ENCODE measurements around the gene PLB1.

The PLB1 gene

GRCh38 chr2:28606986-28607441 is 111.2 kb downstream of the PLB1 start:
- DNase-seq (no peak), ATAC-seq (no peak)
- no peak overlapping the region for H3K27ac Mint-ChIP-seq
- H3K4me3 Mint-ChIP-seq, result no peak overlapping the region
- peaks cover 38% of the 10 kb centered on the region for H3K4me1 Mint-ChIP-seq
- H3K27me3 Mint-ChIP-seq, result no peaks in the 10 kb centered on the region
- H3K9me3 Mint-ChIP-seq, result no peaks in the 10 kb centered on the region

- ATAC-seq (no peak), DNase-seq (no peak)
- Mint-ChIP-seq H3K27me3 (no peaks in the 10 kb centered on the region), H3K4me3 (no peak overlapping the region), H3K9me3 (no peaks in the 10 kb centered on the region), H3K27ac (no peak overlapping the region), H3K4me1 (peaks cover 41% of the 10 kb centered on the region)
These were observed 112.1 kb downstream of the PLB1 start for GRCh38 chr2:28607730-28608499.

GRCh38 chr2:28608500-28609424 is 112.9 kb downstream of the PLB1 start:
- Mint-ChIP-seq H3K27me3 (no peaks in the 10 kb centered on the region), H3K27ac (no peak overlapping the region), H3K9me3 (no peaks in the 10 kb centered on the region), H3K4me3 (no peak overlapping the region), H3K4me1 (peaks cover 39% of the 10 kb centered on the region)
- DNase-seq (no peak), ATAC-seq (no peak)

- H3K9me3 Mint-ChIP-seq, result no peaks in the 10 kb centered on the region
- H3K4me1 Mint-ChIP-seq, result peaks cover 33% of the 10 kb centered on the region
- H3K4me3 Mint-ChIP-seq, result peak overlapping the region in 1 of 2 donors; percentile 51
- peak overlapping the region in 1 of 2 donors; percentile 19 for H3K27ac Mint-ChIP-seq
- ATAC-seq (peak; percentile 79), DNase-seq (peak in 1 of 2 donors; percentile 58)
- no peaks in the 10 kb centered on the region for H3K27me3 Mint-ChIP-seq
These were observed 114.8 kb downstream of the PLB1 start for GRCh38 chr2:28610583-28611201.

- Mint-ChIP-seq H3K9me3 (no peaks in the 10 kb centered on the region), H3K4me3 (peak overlapping the region in 1 of 2 donors; percentile 27), H3K27me3 (no peaks in the 10 kb centered on the region), H3K4me1 (peaks cover 33% of the 10 kb centered on the region), H3K27ac (no peak overlapping the region)
- ATAC-seq (no peak), DNase-seq (no peak)
These were observed 116.4 kb downstream of the PLB1 start for GRCh38 chr2:28612131-28612812.

GRCh38 chr2:28613186-28613585 is 117.3 kb downstream of the PLB1 start:
- Mint-ChIP-seq H3K9me3 (no peaks in the 10 kb centered on the region), H3K4me1 (peaks cover 33% of the 10 kb centered on the region), H3K4me3 (no peak overlapping the region), H3K27me3 (no peaks in the 10 kb centered on the region), H3K27ac (no peak overlapping the region)
- DNase-seq (no peak), ATAC-seq (no peak)

- H3K27ac Mint-ChIP-seq, result no peak overlapping the region
- H3K4me3 Mint-ChIP-seq, result no peak overlapping the region
- no peaks in the 10 kb centered on the region for H3K27me3 Mint-ChIP-seq
- DNase-seq (peak; percentile 44 to 61), ATAC-seq (peak; percentile 72)
- peaks cover 32% of the 10 kb centered on the region for H3K4me1 Mint-ChIP-seq
- no peaks in the 10 kb centered on the region for H3K9me3 Mint-ChIP-seq
These were observed 118.0 kb downstream of the PLB1 start for GRCh38 chr2:28613633-28614501.

GRCh38 chr2:28615706-28616105 is 119.8 kb downstream of the PLB1 start:
- Mint-ChIP-seq H3K27ac (no peak overlapping the region), H3K9me3 (no peaks in the 10 kb centered on the region), H3K4me1 (peaks cover 17% of the 10 kb centered on the region), H3K4me3 (no peak overlapping the region), H3K27me3 (no peaks in the 10 kb centered on the region)
- ATAC-seq (peak; percentile 40), DNase-seq (no peak)

DNA sequence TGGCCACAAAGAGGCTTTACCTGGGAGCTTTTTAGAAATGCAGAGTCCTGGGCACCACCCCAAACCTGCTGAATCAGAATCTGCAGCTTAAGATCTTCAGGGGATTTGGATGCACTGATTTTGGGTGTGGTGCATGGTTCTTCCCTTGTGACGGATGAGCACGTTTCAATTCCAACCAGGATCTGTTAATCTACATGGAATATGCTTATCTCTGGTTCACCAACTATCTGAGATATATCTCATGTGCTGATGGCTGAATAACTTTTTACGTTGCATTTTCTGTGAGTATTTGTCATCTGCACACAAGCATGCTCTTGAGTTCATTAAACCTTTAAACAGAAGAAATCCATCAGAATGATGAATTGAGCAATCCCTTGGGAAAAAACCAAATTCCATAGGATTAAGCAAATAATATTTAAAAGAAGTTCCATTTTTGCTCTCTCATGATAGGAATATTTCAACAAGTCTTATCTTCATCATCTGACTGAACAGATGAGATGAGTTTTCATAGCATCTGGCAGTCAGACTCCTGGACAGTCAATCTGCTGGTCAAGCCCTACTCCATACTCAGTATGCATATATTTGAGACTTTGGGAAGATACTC is 120.6 kb downstream of the PLB1 start:
- Mint-ChIP-seq H3K4me1 (peaks cover 9% of the 10 kb centered on the region), H3K9me3 (no peaks in the 10 kb centered on the region), H3K27ac (no peak overlapping the region), H3K27me3 (no peaks in the 10 kb centered on the region), H3K4me3 (no peak overlapping the region)
- ATAC-seq (no peak), DNase-seq (no peak)

DNA sequence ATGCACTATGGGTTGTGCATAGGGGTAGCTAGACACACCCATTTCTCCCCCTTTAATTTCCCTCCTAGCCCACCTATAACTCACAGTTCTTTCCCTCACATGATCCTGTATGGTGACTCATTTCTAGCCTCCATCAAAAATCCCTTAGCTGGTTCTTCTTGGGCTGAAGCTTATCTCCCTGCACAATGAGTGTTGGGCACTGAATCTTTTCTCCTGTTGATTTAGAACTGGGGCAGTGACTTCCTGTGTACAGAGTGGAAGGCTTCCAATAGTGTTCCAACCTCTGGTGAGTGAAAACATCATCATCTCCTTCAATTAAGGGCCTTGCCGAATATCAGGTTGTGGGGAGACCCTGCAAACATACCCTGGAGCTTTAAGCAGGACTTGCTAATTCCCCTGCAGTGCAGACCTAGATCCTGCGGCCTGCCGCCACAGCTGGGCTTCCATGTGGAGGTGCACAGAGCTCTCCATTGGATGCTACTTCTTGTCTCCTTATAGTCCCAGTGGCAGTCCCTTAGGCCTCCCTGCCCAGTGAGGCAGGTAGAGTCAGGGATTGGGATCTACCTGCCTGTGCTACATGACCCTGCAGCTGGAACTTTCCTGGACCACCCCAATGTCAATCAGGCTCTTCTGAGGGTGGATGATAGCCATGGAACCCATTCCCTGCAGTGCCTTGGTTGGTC is 121.8 kb downstream of the PLB1 start:
- no peak for DNase-seq
- no peak for ATAC-seq
- H3K9me3 Mint-ChIP-seq, result no peaks in the 10 kb centered on the region
- no peaks in the 10 kb centered on the region for H3K4me1 Mint-ChIP-seq
- peak overlapping the region; percentile 22 to 25 for H3K4me3 Mint-ChIP-seq
- H3K27ac Mint-ChIP-seq, result no peak overlapping the region
- no peaks in the 10 kb centered on the region for H3K27me3 Mint-ChIP-seq

- Mint-ChIP-seq H3K4me3 (no peak overlapping the region), H3K27me3 (no peaks in the 10 kb centered on the region), H3K9me3 (no peaks in the 10 kb centered on the region), H3K27ac (peak overlapping the region; percentile 15 to 69), H3K4me1 (no peaks in the 10 kb centered on the region)
- DNase-seq (no peak), ATAC-seq (no peak)
These were observed 122.6 kb downstream of the PLB1 start for GRCh38 chr2:28618221-28619141.

GRCh38 chr2:28619213-28620196 is 123.6 kb downstream of the PLB1 start:
- Mint-ChIP-seq H3K27ac (peak overlapping the region; percentile 2 to 75), H3K4me1 (no peaks in the 10 kb centered on the region), H3K9me3 (no peaks in the 10 kb centered on the region), H3K4me3 (no peak overlapping the region), H3K27me3 (no peaks in the 10 kb centered on the region)
- DNase-seq (no peak), ATAC-seq (no peak)

Data from stimulated activated naive CD8-positive, alpha-beta T cell treated with anti-CD3 and anti-CD28 coated beads, Interleukin-15, amount 100 ng/mL, for 72 hours (primary cell).